ENCODE results near the gene MTMR3.

DNA sequence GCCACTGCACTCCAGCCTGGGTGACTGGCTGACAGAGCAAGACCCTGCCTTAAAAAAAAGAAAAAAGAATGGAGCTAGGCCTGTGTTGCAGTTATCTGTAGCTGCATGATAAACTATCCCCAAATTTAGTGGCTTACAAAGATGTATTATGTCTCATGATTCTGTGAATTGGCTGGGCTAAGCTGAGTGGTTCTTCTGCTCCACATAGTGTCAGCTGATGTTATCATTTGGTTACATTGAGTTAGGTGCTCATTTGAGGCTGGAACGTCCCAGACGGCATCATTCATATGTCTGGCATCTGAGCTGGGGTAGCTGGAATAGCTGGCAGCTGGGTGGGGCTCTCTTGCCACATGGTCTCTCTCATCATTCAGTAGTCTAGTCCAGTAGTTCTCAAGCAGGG is 36.7 kb upstream of the MTMR3 start:
- TF ChIP-seq, protein P1, sequence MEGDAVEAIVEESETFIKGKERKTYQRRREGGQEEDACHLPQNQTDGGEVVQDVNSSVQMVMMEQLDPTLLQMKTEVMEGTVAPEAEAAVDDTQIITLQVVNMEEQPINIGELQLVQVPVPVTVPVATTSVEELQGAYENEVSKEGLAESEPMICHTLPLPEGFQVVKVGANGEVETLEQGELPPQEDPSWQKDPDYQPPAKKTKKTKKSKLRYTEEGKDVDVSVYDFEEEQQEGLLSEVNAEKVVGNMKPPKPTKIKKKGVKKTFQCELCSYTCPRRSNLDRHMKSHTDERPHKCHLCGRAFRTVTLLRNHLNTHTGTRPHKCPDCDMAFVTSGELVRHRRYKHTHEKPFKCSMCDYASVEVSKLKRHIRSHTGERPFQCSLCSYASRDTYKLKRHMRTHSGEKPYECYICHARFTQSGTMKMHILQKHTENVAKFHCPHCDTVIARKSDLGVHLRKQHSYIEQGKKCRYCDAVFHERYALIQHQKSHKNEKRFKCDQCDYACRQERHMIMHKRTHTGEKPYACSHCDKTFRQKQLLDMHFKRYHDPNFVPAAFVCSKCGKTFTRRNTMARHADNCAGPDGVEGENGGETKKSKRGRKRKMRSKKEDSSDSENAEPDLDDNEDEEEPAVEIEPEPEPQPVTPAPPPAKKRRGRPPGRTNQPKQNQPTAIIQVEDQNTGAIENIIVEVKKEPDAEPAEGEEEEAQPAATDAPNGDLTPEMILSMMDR (IDR thresholded peaks at IDR 0.05): no peak
- TF ChIP-seq YY1 (IDR thresholded peaks at IDR 0.05; ENCODE audit: low read depth): no peak
- no peak for TF ChIP-seq POLR2AphosphoS5 (IDR thresholded peaks at IDR 0.05; ENCODE audit: low read depth, low read length)
- TF ChIP-seq, protein P2, sequence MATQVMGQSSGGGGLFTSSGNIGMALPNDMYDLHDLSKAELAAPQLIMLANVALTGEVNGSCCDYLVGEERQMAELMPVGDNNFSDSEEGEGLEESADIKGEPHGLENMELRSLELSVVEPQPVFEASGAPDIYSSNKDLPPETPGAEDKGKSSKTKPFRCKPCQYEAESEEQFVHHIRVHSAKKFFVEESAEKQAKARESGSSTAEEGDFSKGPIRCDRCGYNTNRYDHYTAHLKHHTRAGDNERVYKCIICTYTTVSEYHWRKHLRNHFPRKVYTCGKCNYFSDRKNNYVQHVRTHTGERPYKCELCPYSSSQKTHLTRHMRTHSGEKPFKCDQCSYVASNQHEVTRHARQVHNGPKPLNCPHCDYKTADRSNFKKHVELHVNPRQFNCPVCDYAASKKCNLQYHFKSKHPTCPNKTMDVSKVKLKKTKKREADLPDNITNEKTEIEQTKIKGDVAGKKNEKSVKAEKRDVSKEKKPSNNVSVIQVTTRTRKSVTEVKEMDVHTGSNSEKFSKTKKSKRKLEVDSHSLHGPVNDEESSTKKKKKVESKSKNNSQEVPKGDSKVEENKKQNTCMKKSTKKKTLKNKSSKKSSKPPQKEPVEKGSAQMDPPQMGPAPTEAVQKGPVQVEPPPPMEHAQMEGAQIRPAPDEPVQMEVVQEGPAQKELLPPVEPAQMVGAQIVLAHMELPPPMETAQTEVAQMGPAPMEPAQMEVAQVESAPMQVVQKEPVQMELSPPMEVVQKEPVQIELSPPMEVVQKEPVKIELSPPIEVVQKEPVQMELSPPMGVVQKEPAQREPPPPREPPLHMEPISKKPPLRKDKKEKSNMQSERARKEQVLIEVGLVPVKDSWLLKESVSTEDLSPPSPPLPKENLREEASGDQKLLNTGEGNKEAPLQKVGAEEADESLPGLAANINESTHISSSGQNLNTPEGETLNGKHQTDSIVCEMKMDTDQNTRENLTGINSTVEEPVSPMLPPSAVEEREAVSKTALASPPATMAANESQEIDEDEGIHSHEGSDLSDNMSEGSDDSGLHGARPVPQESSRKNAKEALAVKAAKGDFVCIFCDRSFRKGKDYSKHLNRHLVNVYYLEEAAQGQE (IDR thresholded peaks at IDR 0.05; ENCODE audit: low read depth, low read length): no peak
